ENCODE results near the gene DUSP22. TPM values are rescaled to one million over a fixed set of nuclear protein-coding genes. Genes with fewer than 3 reads are reported as not detected.
A peak's percentile ranks its signal among the peaks of the same experiment; 100 is the strongest.

Gene DUSP22
- total and polyA plus RNA-seq, 2 donors, result 17.9 to 54.2 TPM

GRCh38 chr6:353642-354614, 61.6 kb downstream of the DUSP22 start:
- peaks cover 0 to 8% of the 10 kb centered on the region in 2 donors for H3K4me1 ChIP-seq (ENCODE audit: control insufficient read depth in 2 of 2, insufficient read depth in 2 of 2, low read length in 2 of 2)
- DNase-seq (ENCODE audit: low read depth in 6 of 9, low spot score in 9 of 9), result no peak
- no peak overlapping the region for H3K4me3 ChIP-seq (ENCODE audit: low read length in 2 of 2)
- WGBS, result 95% methylated on average over 18 of the region's 18 CpGs
- no peak overlapping the region for H3K27ac ChIP-seq (ENCODE audit: low read depth in 1 of 2, low read length in 1 of 2)
- no peaks in the 10 kb centered on the region for H3K27me3 ChIP-seq (ENCODE audit: control insufficient read depth in 2 of 2, insufficient read depth in 1 of 2, low read length in 1 of 2)
- H3K9me3 ChIP-seq (ENCODE audit: control insufficient read depth in 2 of 2, insufficient read depth in 1 of 2, low read length in 1 of 2), result peaks cover 0 to 38% of the 10 kb centered on the region in 2 donors
- peaks cover 0 to 4% of the 10 kb centered on the region in 2 donors for H3K36me3 ChIP-seq (ENCODE audit: control insufficient read depth in 2 of 2, insufficient read depth in 2 of 2, low read length in 1 of 2)

- 95% methylated on average over 15 of the region's 15 CpGs for WGBS
- H3K4me3 ChIP-seq (ENCODE audit: low read length in 2 of 2), result no peak overlapping the region
- H3K9me3 ChIP-seq (ENCODE audit: control insufficient read depth in 2 of 2, insufficient read depth in 1 of 2, low read length in 1 of 2), result peaks cover 0 to 29% of the 10 kb centered on the region in 2 donors
- H3K4me1 ChIP-seq (ENCODE audit: control insufficient read depth in 2 of 2, insufficient read depth in 2 of 2, low read length in 2 of 2), result peaks cover 0 to 8% of the 10 kb centered on the region in 2 donors
- H3K27ac ChIP-seq (ENCODE audit: low read depth in 1 of 2, low read length in 1 of 2), result no peak overlapping the region
- no peaks in the 10 kb centered on the region for H3K27me3 ChIP-seq (ENCODE audit: control insufficient read depth in 2 of 2, insufficient read depth in 1 of 2, low read length in 1 of 2)
- DNase-seq (ENCODE audit: low read depth in 6 of 9, low spot score in 9 of 9), result no peak
- H3K36me3 ChIP-seq (ENCODE audit: control insufficient read depth in 2 of 2, insufficient read depth in 2 of 2, low read length in 1 of 2), result peaks cover 0 to 4% of the 10 kb centered on the region in 2 donors
Observed at GRCh38 chr6:354631-355280, 62.5 kb downstream of the DUSP22 start.

- Histone ChIP-seq H3K27ac (ENCODE audit: low read depth in 1 of 2, low read length in 1 of 2) (peak overlapping the region in 1 of 2 donors; percentile 28), H3K4me1 (ENCODE audit: control insufficient read depth in 2 of 2, insufficient read depth in 2 of 2, low read length in 2 of 2) (peaks cover 0 to 8% of the 10 kb centered on the region in 2 donors), H3K9me3 (ENCODE audit: control insufficient read depth in 2 of 2, insufficient read depth in 1 of 2, low read length in 1 of 2) (peaks cover 0 to 30% of the 10 kb centered on the region in 2 donors), H3K27me3 (ENCODE audit: control insufficient read depth in 2 of 2, insufficient read depth in 1 of 2, low read length in 1 of 2) (no peaks in the 10 kb centered on the region), H3K36me3 (ENCODE audit: control insufficient read depth in 2 of 2, insufficient read depth in 2 of 2, low read length in 1 of 2) (peaks cover 0 to 4% of the 10 kb centered on the region in 2 donors), H3K4me3 (ENCODE audit: low read length in 2 of 2) (no peak overlapping the region)
- DNase-seq (ENCODE audit: low read depth in 6 of 9, low spot score in 9 of 9), result no peak
- WGBS, result 90% methylated on average over 9 of the region's 9 CpGs
Observed at GRCh38 chr6:355373-356208, 63.3 kb downstream of the DUSP22 start.

GRCh38 chr6:356828-357251, 64.6 kb downstream of the DUSP22 start:
- Histone ChIP-seq H3K36me3 (ENCODE audit: control insufficient read depth in 2 of 2, insufficient read depth in 2 of 2, low read length in 1 of 2) (peaks cover 0 to 4% of the 10 kb centered on the region in 2 donors), H3K9me3 (ENCODE audit: control insufficient read depth in 2 of 2, insufficient read depth in 1 of 2, low read length in 1 of 2) (peaks cover 0 to 37% of the 10 kb centered on the region in 2 donors), H3K4me3 (ENCODE audit: low read length in 2 of 2) (no peak overlapping the region), H3K27me3 (ENCODE audit: control insufficient read depth in 2 of 2, insufficient read depth in 1 of 2, low read length in 1 of 2) (no peaks in the 10 kb centered on the region), H3K27ac (ENCODE audit: low read depth in 1 of 2, low read length in 1 of 2) (no peak overlapping the region), H3K4me1 (ENCODE audit: control insufficient read depth in 2 of 2, insufficient read depth in 2 of 2, low read length in 2 of 2) (peaks cover 0 to 13% of the 10 kb centered on the region in 2 donors)
- 82% methylated on average over 11 of the region's 11 CpGs for WGBS
- DNase-seq (ENCODE audit: low read depth in 6 of 9, low spot score in 9 of 9), result no peak

- Histone ChIP-seq H3K36me3 (ENCODE audit: control insufficient read depth in 2 of 2, insufficient read depth in 2 of 2, low read length in 1 of 2) (peaks cover 0 to 4% of the 10 kb centered on the region in 2 donors), H3K4me1 (ENCODE audit: control insufficient read depth in 2 of 2, insufficient read depth in 2 of 2, low read length in 2 of 2) (peaks cover 0 to 13% of the 10 kb centered on the region in 2 donors), H3K4me3 (ENCODE audit: low read length in 2 of 2) (no peak overlapping the region), H3K9me3 (ENCODE audit: control insufficient read depth in 2 of 2, insufficient read depth in 1 of 2, low read length in 1 of 2) (peaks cover 0 to 33% of the 10 kb centered on the region in 2 donors), H3K27me3 (ENCODE audit: control insufficient read depth in 2 of 2, insufficient read depth in 1 of 2, low read length in 1 of 2) (no peaks in the 10 kb centered on the region), H3K27ac (ENCODE audit: low read depth in 1 of 2, low read length in 1 of 2) (no peak overlapping the region)
- WGBS, result 94% methylated on average over 12 of the region's 12 CpGs
- DNase-seq (ENCODE audit: low read depth in 6 of 9, low spot score in 9 of 9), result no peak
Observed at GRCh38 chr6:357261-357790, 65.0 kb downstream of the DUSP22 start.

GRCh38 chr6:357791-358341, 65.6 kb downstream of the DUSP22 start:
- peaks cover 0 to 13% of the 10 kb centered on the region in 2 donors for H3K4me1 ChIP-seq (ENCODE audit: control insufficient read depth in 2 of 2, insufficient read depth in 2 of 2, low read length in 2 of 2)
- 91% methylated on average over 13 of the region's 13 CpGs for WGBS
- no peak overlapping the region for H3K27ac ChIP-seq (ENCODE audit: low read depth in 1 of 2, low read length in 1 of 2)
- peaks cover 0 to 34% of the 10 kb centered on the region in 2 donors for H3K9me3 ChIP-seq (ENCODE audit: control insufficient read depth in 2 of 2, insufficient read depth in 1 of 2, low read length in 1 of 2)
- H3K36me3 ChIP-seq (ENCODE audit: control insufficient read depth in 2 of 2, insufficient read depth in 2 of 2, low read length in 1 of 2), result peaks cover 0 to 4% of the 10 kb centered on the region in 2 donors
- no peak for DNase-seq (ENCODE audit: low read depth in 6 of 9, low spot score in 9 of 9)
- no peaks in the 10 kb centered on the region for H3K27me3 ChIP-seq (ENCODE audit: control insufficient read depth in 2 of 2, insufficient read depth in 1 of 2, low read length in 1 of 2)
- H3K4me3 ChIP-seq (ENCODE audit: low read length in 2 of 2), result no peak overlapping the region

- Histone ChIP-seq H3K27ac (ENCODE audit: low read depth in 1 of 2, low read length in 1 of 2) (no peak overlapping the region), H3K27me3 (ENCODE audit: control insufficient read depth in 2 of 2, insufficient read depth in 1 of 2, low read length in 1 of 2) (no peaks in the 10 kb centered on the region), H3K9me3 (ENCODE audit: control insufficient read depth in 2 of 2, insufficient read depth in 1 of 2, low read length in 1 of 2) (peaks cover 0 to 39% of the 10 kb centered on the region in 2 donors), H3K36me3 (ENCODE audit: control insufficient read depth in 2 of 2, insufficient read depth in 2 of 2, low read length in 1 of 2) (peaks cover 0 to 4% of the 10 kb centered on the region in 2 donors), H3K4me1 (ENCODE audit: control insufficient read depth in 2 of 2, insufficient read depth in 2 of 2, low read length in 2 of 2) (peaks cover 0 to 13% of the 10 kb centered on the region in 2 donors), H3K4me3 (ENCODE audit: low read length in 2 of 2) (no peak overlapping the region)
- DNase-seq (ENCODE audit: low read depth in 6 of 9, low spot score in 9 of 9), result no peak
- 93% methylated on average over 4 of the region's 4 CpGs for WGBS
Observed at GRCh38 chr6:358432-358831, 66.1 kb downstream of the DUSP22 start.

- peaks cover 0 to 41% of the 10 kb centered on the region in 2 donors for H3K9me3 ChIP-seq (ENCODE audit: control insufficient read depth in 2 of 2, insufficient read depth in 1 of 2, low read length in 1 of 2)
- 91% methylated on average over 8 of the region's 8 CpGs for WGBS
- peaks cover 0 to 4% of the 10 kb centered on the region in 2 donors for H3K36me3 ChIP-seq (ENCODE audit: control insufficient read depth in 2 of 2, insufficient read depth in 2 of 2, low read length in 1 of 2)
- no peak for DNase-seq (ENCODE audit: low read depth in 6 of 9, low spot score in 9 of 9)
- no peaks in the 10 kb centered on the region for H3K27me3 ChIP-seq (ENCODE audit: control insufficient read depth in 2 of 2, insufficient read depth in 1 of 2, low read length in 1 of 2)
- H3K27ac ChIP-seq (ENCODE audit: low read depth in 1 of 2, low read length in 1 of 2), result no peak overlapping the region
- no peak overlapping the region for H3K4me3 ChIP-seq (ENCODE audit: low read length in 2 of 2)
- peaks cover 0 to 13% of the 10 kb centered on the region in 2 donors for H3K4me1 ChIP-seq (ENCODE audit: control insufficient read depth in 2 of 2, insufficient read depth in 2 of 2, low read length in 2 of 2)
Observed at GRCh38 chr6:358847-359246, 66.6 kb downstream of the DUSP22 start.
